ENCODE results near the gene SLC35F6. TPM values are rescaled to one million over a fixed set of nuclear protein-coding genes. Genes with fewer than 3 reads are reported as not detected.
A peak's percentile ranks its signal among the peaks of the same experiment; 100 is the strongest.

SLC35F6 gene
- total and polyA plus RNA-seq, 9 of the 15 experiments (the other 6 are each of a cell fraction or from before 2014, with no cell fraction given) = 11.9 to 47.3 (median 22.5) TPM

- TF ChIP-seq MGA (IDR thresholded peaks at IDR 0.05) = peak; percentile 67
- TF ChIP-seq GATAD2A (IDR thresholded peaks at IDR 0.05) = no peak
- no peak for TF ChIP-seq SP2 (IDR thresholded peaks at IDR 0.05; ENCODE audit: extremely low read depth, low read depth, low read length, poor library complexity, severe bottlenecking)
- TF ChIP-seq CBX3 (IDR thresholded peaks at IDR 0.05; ENCODE audit: borderline replicate concordance in 1 of 2, low read length in 2 of 2) = no peak
- peak; percentile 26; the same call in 1 of the 2 replicates for TF ChIP-seq ZNF239 (CRISPR knock-in tag; IDR thresholded peaks at IDR 0.05)
- TF ChIP-seq JUN (IDR thresholded peaks at IDR 0.05; ENCODE audit: borderline replicate concordance, low read depth, low read length) = peak; percentile 92
- peak; percentile 95; the same call in 1 of the 2 replicates for TF ChIP-seq JUN (CRISPR knock-in tag; IDR thresholded peaks at IDR 0.05; ENCODE audit: borderline replicate concordance)
- TF ChIP-seq CHAMP1 (IDR thresholded peaks at IDR 0.05) = no peak
- TF ChIP-seq HOXB6 (CRISPR knock-in tag; IDR thresholded peaks at IDR 0.05; ENCODE audit: borderline replicate concordance) = no peak
- TF ChIP-seq SMARCB1 (IDR thresholded peaks at IDR 0.05; ENCODE audit: insufficient read length, low read depth) = no peak
- TF ChIP-seq KDM1A (IDR thresholded peaks at IDR 0.05) = peak in 1 of 2 experiments; percentile 46; a peak in 2 of 4 replicates
- peak; percentile 74 for TF ChIP-seq POLR2B (IDR thresholded peaks at IDR 0.05; ENCODE audit: low read depth, partially characterized antibody)
- no peak for TF ChIP-seq ZNF696 (CRISPR knock-in tag; conservative IDR thresholded peaks at IDR 0.05)
- TF ChIP-seq RUNX1 (IDR thresholded peaks at IDR 0.05; ENCODE audit: low read depth) = no peak
These were observed 6.0 kb upstream of the SLC35F6 start (continued) for GRCh38 chr2:26757873-26758789.

All from K562 (cell line).